Measurements from ENCODE around the gene UPF1. TPM values are rescaled to one million over a fixed set of nuclear protein-coding genes. Genes with fewer than 3 reads are reported as not detected.

Gene UPF1
- total RNA-seq, 4 donors from 2014 or later, result 84.2 to 153 (median 91.9) TPM

GRCh38 chr19:18870531-18871172 is 38.9 kb downstream of the UPF1 start:
- WGBS, 2 donors (ENCODE audit: low coverage in 1 of 2), result 40 to 43% methylated on average over 5 to 25 of the region's 25 CpGs
- Histone ChIP-seq H3K36me3 (peaks cover 0 to 22% (median 10%) of the 10 kb centered on the region in 4 donors), H3K9me3 (no peaks in the 10 kb centered on the region), H3K27me3 (peaks cover 19% of the 10 kb centered on the region), H3K4me3 (no peak overlapping the region), H3K4me1 (peaks cover 0 to 15% (median 12%) of the 10 kb centered on the region in 4 donors), H3K27ac (no peak overlapping the region)
- in situ Hi-C loops (cut with MboI; ENCODE audit: low pct_ligation_motif_present in 1 of 4, low pct_unique_long_range_greater_than_20kb in 1 of 4, low sequenced_read_pairs in 3 of 4), result loop anchor here in 1 of 4 donors (25.0 kb wide), 1 partner anchor 408 kb away; no protein-coding TSS in a partner anchor
- DNase-seq, result no peak
- intact Hi-C loops (cut with DNase I; ENCODE audit: low total_unique reads), result no loop called here
- no peak for TF ChIP-seq EP300 (IDR thresholded peaks at IDR 0.05; ENCODE audit: low read depth)
- TF ChIP-seq, protein P1, sequence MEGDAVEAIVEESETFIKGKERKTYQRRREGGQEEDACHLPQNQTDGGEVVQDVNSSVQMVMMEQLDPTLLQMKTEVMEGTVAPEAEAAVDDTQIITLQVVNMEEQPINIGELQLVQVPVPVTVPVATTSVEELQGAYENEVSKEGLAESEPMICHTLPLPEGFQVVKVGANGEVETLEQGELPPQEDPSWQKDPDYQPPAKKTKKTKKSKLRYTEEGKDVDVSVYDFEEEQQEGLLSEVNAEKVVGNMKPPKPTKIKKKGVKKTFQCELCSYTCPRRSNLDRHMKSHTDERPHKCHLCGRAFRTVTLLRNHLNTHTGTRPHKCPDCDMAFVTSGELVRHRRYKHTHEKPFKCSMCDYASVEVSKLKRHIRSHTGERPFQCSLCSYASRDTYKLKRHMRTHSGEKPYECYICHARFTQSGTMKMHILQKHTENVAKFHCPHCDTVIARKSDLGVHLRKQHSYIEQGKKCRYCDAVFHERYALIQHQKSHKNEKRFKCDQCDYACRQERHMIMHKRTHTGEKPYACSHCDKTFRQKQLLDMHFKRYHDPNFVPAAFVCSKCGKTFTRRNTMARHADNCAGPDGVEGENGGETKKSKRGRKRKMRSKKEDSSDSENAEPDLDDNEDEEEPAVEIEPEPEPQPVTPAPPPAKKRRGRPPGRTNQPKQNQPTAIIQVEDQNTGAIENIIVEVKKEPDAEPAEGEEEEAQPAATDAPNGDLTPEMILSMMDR (IDR thresholded peaks at IDR 0.05), result no peak
- TF ChIP-seq POLR2AphosphoS5 (IDR thresholded peaks at IDR 0.05), result no peak
- no peak for TF ChIP-seq POLR2A (IDR thresholded peaks at IDR 0.05)

DNA sequence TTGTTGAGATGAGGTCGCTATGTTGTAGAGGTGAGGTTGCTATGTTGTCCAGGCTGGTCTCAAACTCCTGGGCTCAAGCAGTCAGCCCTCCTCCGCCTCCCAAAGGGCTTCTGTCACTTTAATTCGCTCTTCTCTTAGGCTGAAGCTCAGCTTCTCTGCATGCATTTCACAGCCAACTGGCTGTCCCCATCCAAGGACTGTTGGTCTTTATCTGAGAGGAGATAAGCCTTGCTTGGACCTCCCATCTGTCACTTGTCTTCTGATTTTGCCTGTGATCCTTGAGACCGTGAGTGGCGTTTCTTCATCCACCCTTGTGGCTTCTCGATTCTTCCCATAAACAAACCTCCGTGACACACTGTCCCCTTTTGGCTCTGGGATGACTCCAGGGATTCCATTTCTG is 39.8 kb downstream of the UPF1 start:
- TF ChIP-seq POLR2A (IDR thresholded peaks at IDR 0.05) (no peak), POLR2AphosphoS5 (IDR thresholded peaks at IDR 0.05) (no peak), EP300 (IDR thresholded peaks at IDR 0.05; ENCODE audit: low read depth) (no peak)
- TF ChIP-seq, protein P1 (IDR thresholded peaks at IDR 0.05), result no peak
- WGBS, 2 donors (ENCODE audit: low coverage in 1 of 2), result 85% methylated on average over 7 of the region's 7 CpGs; no CpG with 5 or more reads in 1 of the 2 donors
- intact Hi-C loops (cut with DNase I; ENCODE audit: low total_unique reads) (no loop called here), in situ Hi-C loops (cut with MboI; ENCODE audit: low pct_ligation_motif_present in 1 of 4, low pct_unique_long_range_greater_than_20kb in 1 of 4, low sequenced_read_pairs in 3 of 4) (loop anchor here in 1 of 4 donors (25.0 kb wide), 1 partner anchor 409 kb away; no protein-coding TSS in a partner anchor)
- Histone ChIP-seq H3K9me3 (no peaks in the 10 kb centered on the region), H3K4me3 (no peak overlapping the region), H3K36me3 (peaks cover 0 to 14% (median 6%) of the 10 kb centered on the region in 4 donors), H3K27ac (no peak overlapping the region), H3K27me3 (peaks cover 19% of the 10 kb centered on the region), H3K4me1 (peaks cover 0 to 15% (median 12%) of the 10 kb centered on the region in 4 donors)
- no peak for DNase-seq

DNA sequence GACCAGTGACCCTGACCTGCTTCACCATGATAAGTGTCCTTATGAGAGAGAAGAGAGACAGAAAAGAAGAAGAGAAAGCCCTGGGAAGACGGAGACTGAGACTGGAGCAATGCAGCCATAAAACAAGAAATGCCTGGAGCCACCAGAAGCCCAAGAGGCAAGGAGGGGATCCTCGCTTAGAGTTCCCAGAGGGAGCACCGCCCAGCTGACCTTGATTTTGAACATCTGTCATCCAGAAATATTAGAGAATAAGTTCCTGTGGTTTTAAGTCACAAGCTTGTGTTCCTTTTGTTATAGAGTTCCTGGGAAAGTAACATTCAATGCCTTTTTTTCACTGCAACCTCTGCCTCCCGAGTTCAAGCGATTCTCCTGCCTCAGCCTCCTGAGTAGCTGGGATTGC is 44.0 kb downstream of the UPF1 start:
- in situ Hi-C loops (cut with MboI; ENCODE audit: low pct_ligation_motif_present in 1 of 4, low pct_unique_long_range_greater_than_20kb in 1 of 4, low sequenced_read_pairs in 3 of 4), result no loop called here
- WGBS, 2 donors (ENCODE audit: low coverage in 1 of 2), result 86 to 94% methylated on average over 5 of the region's 5 CpGs
- no peak overlapping the region for H3K4me3 ChIP-seq

DNA sequence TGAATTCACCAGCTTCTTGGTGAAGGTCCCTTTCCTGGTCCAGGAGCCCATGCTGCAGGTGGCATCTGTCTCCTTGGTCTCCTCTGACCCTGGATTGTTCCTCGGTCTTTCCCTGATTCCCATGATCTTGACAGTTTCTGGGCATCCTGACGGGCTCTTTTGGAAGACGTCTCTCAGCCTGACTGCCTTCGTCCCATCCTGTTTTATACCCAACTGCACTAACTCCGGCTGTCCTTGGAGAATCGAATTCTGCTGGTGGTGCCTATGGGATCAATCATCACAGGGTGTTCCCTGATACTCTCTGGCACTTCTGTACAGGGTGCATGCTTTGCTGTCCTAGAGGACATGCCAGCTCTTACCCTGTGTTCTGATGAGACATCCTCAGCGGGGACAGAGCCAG is 45.1 kb downstream of the UPF1 start:
- no peak for DNase-seq
- H3K27me3 ChIP-seq, result no peaks in the 10 kb centered on the region
- intact Hi-C loops (cut with DNase I; ENCODE audit: low total_unique reads), result no loop called here

More for the DNA sequence above, 44.0 kb downstream of the UPF1 start:
- H3K9me3 ChIP-seq, result no peaks in the 10 kb centered on the region
- H3K36me3 ChIP-seq, result no peaks in the 10 kb centered on the region
- TF ChIP-seq POLR2A (IDR thresholded peaks at IDR 0.05), result no peak
- TF ChIP-seq, protein P1 (IDR thresholded peaks at IDR 0.05), result no peak
- no peak for TF ChIP-seq EP300 (IDR thresholded peaks at IDR 0.05; ENCODE audit: low read depth)
- no peak for TF ChIP-seq POLR2AphosphoS5 (IDR thresholded peaks at IDR 0.05)
- peaks cover 2% of the 10 kb centered on the region for H3K27me3 ChIP-seq
- no peak overlapping the region for H3K27ac ChIP-seq
- no peak for DNase-seq
- intact Hi-C loops (cut with DNase I; ENCODE audit: low total_unique reads), result no loop called here
- peaks cover 0 to 6% (median 5%) of the 10 kb centered on the region in 4 donors for H3K4me1 ChIP-seq

More for the DNA sequence above, 45.1 kb downstream of the UPF1 start:
- Histone ChIP-seq H3K4me3 (no peak overlapping the region), H3K4me1 (peaks cover 0 to 6% (median 5%) of the 10 kb centered on the region in 4 donors), H3K27ac (no peak overlapping the region), H3K9me3 (no peaks in the 10 kb centered on the region), H3K36me3 (no peaks in the 10 kb centered on the region)
- WGBS, 2 donors (ENCODE audit: low coverage in 1 of 2), result 93% methylated on average over 7 of the region's 7 CpGs; no CpG with 5 or more reads in 1 of the 2 donors
- in situ Hi-C loops (cut with MboI; ENCODE audit: low pct_ligation_motif_present in 1 of 4, low pct_unique_long_range_greater_than_20kb in 1 of 4, low sequenced_read_pairs in 3 of 4), result no loop called here
- TF ChIP-seq, protein P1 (IDR thresholded peaks at IDR 0.05), result no peak

All from transverse colon (tissue), 4 donors.